ENCODE data around the gene TRAF3IP3. TPM values are rescaled to one million over a fixed set of nuclear protein-coding genes. Genes with fewer than 3 reads are reported as not detected.

The TRAF3IP3 gene
- polyA plus RNA-seq, 1 of the 3 experiments (the other 2 are of a cell fraction): 0.31 TPM

GRCh38 chr1:209759829-209760359 lies 4.0 kb downstream of the TRAF3IP3 start:
- 80% methylated on average over 11 of the region's 12 CpGs for WGBS (ENCODE audit: low lambda C conversion rate)
- TF ChIP-seq REST (IDR thresholded peaks at IDR 0.05; ENCODE audit: low read depth, low read length): no peak
- TF ChIP-seq FOSL2 (IDR thresholded peaks at IDR 0.05; ENCODE audit: borderline replicate concordance, low read depth): no peak
- TF ChIP-seq NRF1 (IDR thresholded peaks at IDR 0.05; ENCODE audit: low read depth, low read length): no peak
- TF ChIP-seq IRF3 (IDR thresholded peaks at IDR 0.05; ENCODE audit: low read depth, low read length): no peak
- Histone ChIP-seq H3K4me2 (no peak overlapping the region), H3K36me3 (replicated peaks in 1 of 2; ENCODE audit: control insufficient read depth in 1 of 2, insufficient read depth in 2 of 2, low read length in 1 of 2) (no peaks in the 10 kb centered on the region), H3K4me3 (ENCODE audit: low read depth in 2 of 2, low read length in 1 of 2) (no peak overlapping the region), H3K27me3 (ENCODE audit: insufficient read depth) (no peaks in the 10 kb centered on the region), H2AFZ (ENCODE audit: low read depth) (no peak overlapping the region), H3K79me2 (ENCODE audit: insufficient read depth) (no peaks in the 10 kb centered on the region), H3K27ac (ENCODE audit: low read depth in 2 of 2, low read length in 1 of 2) (no peak overlapping the region), H3F3A (replicated peaks; ENCODE audit: insufficient read depth) (no peaks in the 10 kb centered on the region), H3K9ac (no peak overlapping the region), H3K9me3 (no peaks in the 10 kb centered on the region), H3K4me1 (ENCODE audit: control insufficient read depth in 1 of 2, insufficient read depth in 2 of 2, low read depth in 1 of 2, low read length in 1 of 2) (0 out of 4 replicates have a peak, but pooled peaks cover 0 to 7% of the 10 kb centered on the region in 2 experiments), H4K20me1 (ENCODE audit: insufficient read depth) (no peaks in the 10 kb centered on the region), H3K9me2 (no peaks in the 10 kb centered on the region)
- ChIA-PET POLR2A (no interaction called here), CTCF (no interaction called here)
- no peak for DNase-seq

- CTCF ChIA-PET: interaction anchor here (0.9 to 1.7 kb wide), 4 partner anchors 15 to 62 kb away, joined by 3 to 5 read pairs (median 4); no protein-coding TSS in a partner anchor
- no peak overlapping the region for H3K9ac ChIP-seq
- no peak overlapping the region for H2AFZ ChIP-seq (ENCODE audit: low read depth)
- 0 out of 4 replicates have a peak, but pooled peaks cover 0 to 7% of the 10 kb centered on the region in 2 experiments for H3K4me1 ChIP-seq (ENCODE audit: control insufficient read depth in 1 of 2, insufficient read depth in 2 of 2, low read depth in 1 of 2, low read length in 1 of 2)
- no peaks in the 10 kb centered on the region for H3K9me3 ChIP-seq
- TF ChIP-seq TEAD4 (IDR thresholded peaks at IDR 0.05; ENCODE audit: borderline replicate concordance, insufficient read depth) (no peak), NFIC (IDR thresholded peaks at IDR 0.05; ENCODE audit: borderline replicate concordance) (peak; percentile 18; the same call in 1 of the 2 replicates)
- POLR2A ChIA-PET: no interaction called here
- no peaks in the 10 kb centered on the region for H3K9me2 ChIP-seq
- H3K4me3 ChIP-seq (ENCODE audit: low read depth in 2 of 2, low read length in 1 of 2): no peak overlapping the region
- no peaks in the 10 kb centered on the region for H3K36me3 ChIP-seq (replicated peaks in 1 of 2; ENCODE audit: control insufficient read depth in 1 of 2, insufficient read depth in 2 of 2, low read length in 1 of 2)
- no peak overlapping the region for H3K4me2 ChIP-seq
- no peaks in the 10 kb centered on the region for H3K79me2 ChIP-seq (ENCODE audit: insufficient read depth)
- no peaks in the 10 kb centered on the region for H3K27me3 ChIP-seq (ENCODE audit: insufficient read depth)
- no peaks in the 10 kb centered on the region for H3F3A ChIP-seq (replicated peaks; ENCODE audit: insufficient read depth)
- H4K20me1 ChIP-seq (ENCODE audit: insufficient read depth): no peaks in the 10 kb centered on the region
- H3K27ac ChIP-seq (ENCODE audit: low read depth in 2 of 2, low read length in 1 of 2): peak overlapping the region in 1 of 2 experiments; percentile 18; a peak in 1 of 4 replicates
- no peak for DNase-seq
These were observed 5.3 kb downstream of the TRAF3IP3 start for GRCh38 chr1:209761011-209761635.

Data from SK-N-SH (cell line).